ENCODE measurements around the gene LIN54. TPM values are rescaled to one million over a fixed set of nuclear protein-coding genes. Genes with fewer than 3 reads are reported as not detected.

LIN54 gene
- total and polyA plus RNA-seq, 2 of the 13 experiments (the other 11 are each of a cell fraction or from before 2014, with no cell fraction given) = 25.2 to 32.9 TPM

DNA sequence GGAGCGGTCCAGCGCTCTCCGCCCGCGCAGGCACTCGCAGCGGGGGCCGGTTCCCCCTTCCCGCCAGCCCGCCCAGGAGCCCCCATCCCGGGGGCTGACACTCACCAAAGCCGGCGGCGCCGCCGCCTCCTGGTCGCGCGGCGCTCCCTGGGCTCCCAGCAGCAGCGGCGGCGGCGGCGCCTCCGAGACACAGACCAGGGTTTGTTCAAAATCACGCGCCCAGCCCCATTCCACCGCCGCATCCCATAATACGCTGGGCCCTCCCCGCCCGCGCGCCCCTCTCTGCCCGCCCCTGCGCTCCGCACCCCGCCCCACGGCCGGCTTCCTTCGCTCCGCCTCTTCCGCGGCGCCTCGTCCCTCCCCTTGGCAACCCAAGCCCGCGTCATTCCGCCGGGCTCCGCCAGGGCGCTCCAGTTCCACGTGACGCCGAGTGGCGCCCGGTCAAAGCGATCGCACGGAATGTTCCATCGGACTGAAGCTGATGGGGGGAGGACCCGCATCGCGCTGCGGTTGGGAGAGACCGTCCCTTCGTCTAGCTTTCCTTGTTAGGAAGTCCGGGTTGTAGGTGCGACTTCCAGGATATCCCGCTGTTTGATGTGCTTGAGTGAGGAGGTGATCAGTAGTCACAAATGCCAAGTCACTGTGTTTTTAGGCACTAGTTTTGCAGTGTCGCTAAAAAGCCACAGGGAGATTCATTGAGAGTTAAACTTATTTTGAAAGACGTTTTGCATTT, 2.2 kb upstream of the LIN54 start (continued):
- TF ChIP-seq, protein P1, sequence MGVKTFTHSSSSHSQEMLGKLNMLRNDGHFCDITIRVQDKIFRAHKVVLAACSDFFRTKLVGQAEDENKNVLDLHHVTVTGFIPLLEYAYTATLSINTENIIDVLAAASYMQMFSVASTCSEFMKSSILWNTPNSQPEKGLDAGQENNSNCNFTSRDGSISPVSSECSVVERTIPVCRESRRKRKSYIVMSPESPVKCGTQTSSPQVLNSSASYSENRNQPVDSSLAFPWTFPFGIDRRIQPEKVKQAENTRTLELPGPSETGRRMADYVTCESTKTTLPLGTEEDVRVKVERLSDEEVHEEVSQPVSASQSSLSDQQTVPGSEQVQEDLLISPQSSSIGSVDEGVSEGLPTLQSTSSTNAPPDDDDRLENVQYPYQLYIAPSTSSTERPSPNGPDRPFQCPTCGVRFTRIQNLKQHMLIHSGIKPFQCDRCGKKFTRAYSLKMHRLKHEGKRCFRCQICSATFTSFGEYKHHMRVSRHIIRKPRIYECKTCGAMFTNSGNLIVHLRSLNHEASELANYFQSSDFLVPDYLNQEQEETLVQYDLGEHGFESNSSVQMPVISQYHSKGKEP (CRISPR knock-in tag; IDR thresholded peaks at IDR 0.05) = no peak
- TF ChIP-seq, protein P2, sequence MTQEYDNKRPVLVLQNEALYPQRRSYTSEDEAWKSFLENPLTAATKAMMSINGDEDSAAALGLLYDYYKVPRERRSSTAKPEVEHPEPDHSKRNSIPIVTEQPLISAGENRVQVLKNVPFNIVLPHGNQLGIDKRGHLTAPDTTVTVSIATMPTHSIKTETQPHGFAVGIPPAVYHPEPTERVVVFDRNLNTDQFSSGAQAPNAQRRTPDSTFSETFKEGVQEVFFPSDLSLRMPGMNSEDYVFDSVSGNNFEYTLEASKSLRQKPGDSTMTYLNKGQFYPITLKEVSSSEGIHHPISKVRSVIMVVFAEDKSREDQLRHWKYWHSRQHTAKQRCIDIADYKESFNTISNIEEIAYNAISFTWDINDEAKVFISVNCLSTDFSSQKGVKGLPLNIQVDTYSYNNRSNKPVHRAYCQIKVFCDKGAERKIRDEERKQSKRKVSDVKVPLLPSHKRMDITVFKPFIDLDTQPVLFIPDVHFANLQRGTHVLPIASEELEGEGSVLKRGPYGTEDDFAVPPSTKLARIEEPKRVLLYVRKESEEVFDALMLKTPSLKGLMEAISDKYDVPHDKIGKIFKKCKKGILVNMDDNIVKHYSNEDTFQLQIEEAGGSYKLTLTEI (CRISPR knock-in tag; conservative IDR thresholded peaks at IDR 0.05) = no peak
- TF ChIP-seq, protein P3, sequence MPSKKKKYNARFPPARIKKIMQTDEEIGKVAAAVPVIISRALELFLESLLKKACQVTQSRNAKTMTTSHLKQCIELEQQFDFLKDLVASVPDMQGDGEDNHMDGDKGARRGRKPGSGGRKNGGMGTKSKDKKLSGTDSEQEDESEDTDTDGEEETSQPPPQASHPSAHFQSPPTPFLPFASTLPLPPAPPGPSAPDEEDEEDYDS (CRISPR knock-in tag; IDR thresholded peaks at IDR 0.05) = peak; percentile 84
- TF ChIP-seq, protein P4, sequence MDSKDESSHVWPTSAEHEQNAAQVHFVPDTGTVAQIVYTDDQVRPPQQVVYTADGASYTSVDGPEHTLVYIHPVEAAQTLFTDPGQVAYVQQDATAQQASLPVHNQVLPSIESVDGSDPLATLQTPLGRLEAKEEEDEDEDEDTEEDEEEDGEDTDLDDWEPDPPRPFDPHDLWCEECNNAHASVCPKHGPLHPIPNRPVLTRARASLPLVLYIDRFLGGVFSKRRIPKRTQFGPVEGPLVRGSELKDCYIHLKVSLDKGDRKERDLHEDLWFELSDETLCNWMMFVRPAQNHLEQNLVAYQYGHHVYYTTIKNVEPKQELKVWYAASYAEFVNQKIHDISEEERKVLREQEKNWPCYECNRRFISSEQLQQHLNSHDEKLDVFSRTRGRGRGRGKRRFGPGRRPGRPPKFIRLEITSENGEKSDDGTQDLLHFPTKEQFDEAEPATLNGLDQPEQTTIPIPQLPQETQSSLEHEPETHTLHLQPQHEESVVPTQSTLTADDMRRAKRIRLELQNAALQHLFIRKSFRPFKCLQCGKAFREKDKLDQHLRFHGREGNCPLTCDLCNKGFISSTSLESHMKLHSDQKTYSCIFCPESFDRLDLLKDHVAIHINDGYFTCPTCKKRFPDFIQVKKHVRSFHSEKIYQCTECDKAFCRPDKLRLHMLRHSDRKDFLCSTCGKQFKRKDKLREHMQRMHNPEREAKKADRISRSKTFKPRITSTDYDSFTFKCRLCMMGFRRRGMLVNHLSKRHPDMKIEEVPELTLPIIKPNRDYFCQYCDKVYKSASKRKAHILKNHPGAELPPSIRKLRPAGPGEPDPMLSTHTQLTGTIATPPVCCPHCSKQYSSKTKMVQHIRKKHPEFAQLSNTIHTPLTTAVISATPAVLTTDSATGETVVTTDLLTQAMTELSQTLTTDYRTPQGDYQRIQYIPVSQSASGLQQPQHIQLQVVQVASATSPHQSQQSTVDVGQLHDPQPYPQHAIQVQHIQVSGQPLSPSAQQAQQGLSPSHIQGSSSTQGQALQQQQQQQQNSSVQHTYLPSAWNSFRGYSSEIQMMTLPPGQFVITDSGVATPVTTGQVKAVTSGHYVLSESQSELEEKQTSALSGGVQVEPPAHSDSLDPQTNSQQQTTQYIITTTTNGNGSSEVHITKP (CRISPR knock-in tag; IDR thresholded peaks at IDR 0.05; ENCODE audit: low read depth) = peak; percentile 100
- TF ChIP-seq, protein P5, sequence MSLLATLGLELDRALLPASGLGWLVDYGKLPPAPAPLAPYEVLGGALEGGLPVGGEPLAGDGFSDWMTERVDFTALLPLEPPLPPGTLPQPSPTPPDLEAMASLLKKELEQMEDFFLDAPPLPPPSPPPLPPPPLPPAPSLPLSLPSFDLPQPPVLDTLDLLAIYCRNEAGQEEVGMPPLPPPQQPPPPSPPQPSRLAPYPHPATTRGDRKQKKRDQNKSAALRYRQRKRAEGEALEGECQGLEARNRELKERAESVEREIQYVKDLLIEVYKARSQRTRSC (CRISPR knock-in tag; IDR thresholded peaks at IDR 0.05; ENCODE audit: low read depth) = no peak
- TF ChIP-seq CAMTA2 (CRISPR knock-in tag; IDR thresholded peaks at IDR 0.05; ENCODE audit: borderline replicate concordance) = no peak
- TF ChIP-seq, protein P6, sequence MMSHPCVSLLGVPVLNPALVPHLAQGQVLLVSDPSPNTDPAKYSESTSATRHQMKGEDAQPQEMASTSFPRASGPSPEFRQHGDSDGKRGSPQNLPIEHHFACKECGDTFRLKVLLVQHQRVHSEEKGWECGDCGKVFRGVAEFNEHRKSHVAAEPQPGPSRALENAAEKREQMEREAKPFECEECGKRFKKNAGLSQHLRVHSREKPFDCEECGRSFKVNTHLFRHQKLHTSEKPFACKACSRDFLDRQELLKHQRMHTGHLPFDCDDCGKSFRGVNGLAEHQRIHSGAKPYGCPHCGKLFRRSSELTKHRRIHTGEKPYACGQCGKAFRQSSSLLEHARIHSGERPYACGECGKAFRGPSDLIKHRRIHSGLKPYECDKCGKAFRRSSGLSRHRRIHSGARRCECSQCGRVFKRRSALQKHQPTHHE (CRISPR knock-in tag; IDR thresholded peaks at IDR 0.05; ENCODE audit: borderline replicate concordance) = no peak
- TF ChIP-seq, protein P7, sequence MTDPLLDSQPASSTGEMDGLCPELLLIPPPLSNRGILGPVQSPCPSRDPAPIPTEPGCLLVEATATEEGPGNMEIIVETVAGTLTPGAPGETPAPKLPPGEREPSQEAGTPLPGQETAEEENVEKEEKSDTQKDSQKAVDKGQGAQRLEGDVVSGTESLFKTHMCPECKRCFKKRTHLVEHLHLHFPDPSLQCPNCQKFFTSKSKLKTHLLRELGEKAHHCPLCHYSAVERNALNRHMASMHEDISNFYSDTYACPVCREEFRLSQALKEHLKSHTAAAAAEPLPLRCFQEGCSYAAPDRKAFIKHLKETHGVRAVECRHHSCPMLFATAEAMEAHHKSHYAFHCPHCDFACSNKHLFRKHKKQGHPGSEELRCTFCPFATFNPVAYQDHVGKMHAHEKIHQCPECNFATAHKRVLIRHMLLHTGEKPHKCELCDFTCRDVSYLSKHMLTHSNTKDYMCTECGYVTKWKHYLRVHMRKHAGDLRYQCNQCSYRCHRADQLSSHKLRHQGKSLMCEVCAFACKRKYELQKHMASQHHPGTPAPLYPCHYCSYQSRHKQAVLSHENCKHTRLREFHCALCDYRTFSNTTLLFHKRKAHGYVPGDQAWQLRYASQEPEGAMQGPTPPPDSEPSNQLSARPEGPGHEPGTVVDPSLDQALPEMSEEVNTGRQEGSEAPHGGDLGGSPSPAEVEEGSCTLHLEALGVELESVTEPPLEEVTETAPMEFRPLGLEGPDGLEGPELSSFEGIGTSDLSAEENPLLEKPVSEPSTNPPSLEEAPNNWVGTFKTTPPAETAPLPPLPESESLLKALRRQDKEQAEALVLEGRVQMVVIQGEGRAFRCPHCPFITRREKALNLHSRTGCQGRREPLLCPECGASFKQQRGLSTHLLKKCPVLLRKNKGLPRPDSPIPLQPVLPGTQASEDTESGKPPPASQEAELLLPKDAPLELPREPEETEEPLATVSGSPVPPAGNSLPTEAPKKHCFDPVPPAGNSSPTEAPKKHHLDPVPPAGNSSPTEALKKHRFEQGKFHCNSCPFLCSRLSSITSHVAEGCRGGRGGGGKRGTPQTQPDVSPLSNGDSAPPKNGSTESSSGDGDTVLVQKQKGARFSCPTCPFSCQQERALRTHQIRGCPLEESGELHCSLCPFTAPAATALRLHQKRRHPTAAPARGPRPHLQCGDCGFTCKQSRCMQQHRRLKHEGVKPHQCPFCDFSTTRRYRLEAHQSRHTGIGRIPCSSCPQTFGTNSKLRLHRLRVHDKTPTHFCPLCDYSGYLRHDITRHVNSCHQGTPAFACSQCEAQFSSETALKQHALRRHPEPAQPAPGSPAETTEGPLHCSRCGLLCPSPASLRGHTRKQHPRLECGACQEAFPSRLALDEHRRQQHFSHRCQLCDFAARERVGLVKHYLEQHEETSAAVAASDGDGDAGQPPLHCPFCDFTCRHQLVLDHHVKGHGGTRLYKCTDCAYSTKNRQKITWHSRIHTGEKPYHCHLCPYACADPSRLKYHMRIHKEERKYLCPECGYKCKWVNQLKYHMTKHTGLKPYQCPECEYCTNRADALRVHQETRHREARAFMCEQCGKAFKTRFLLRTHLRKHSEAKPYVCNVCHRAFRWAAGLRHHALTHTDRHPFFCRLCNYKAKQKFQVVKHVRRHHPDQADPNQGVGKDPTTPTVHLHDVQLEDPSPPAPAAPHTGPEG (CRISPR knock-in tag; IDR thresholded peaks at IDR 0.05) = no peak
- TF ChIP-seq MAZ (IDR thresholded peaks at IDR 0.05; ENCODE audit: borderline replicate concordance, low read depth, low read length) = peak; percentile 87; the same call in 1 of the 2 replicates
- peak; percentile 72; the same call in 1 of the 2 replicates for TF ChIP-seq MAZ (CRISPR knock-in tag; IDR thresholded peaks at IDR 0.05; ENCODE audit: low read depth)
- TF ChIP-seq KDM1A (CRISPR knock-in tag; IDR thresholded peaks at IDR 0.05) = no peak
